MM.1S (cell line): ENCODE data around the gene TMPRSS15.

Experiments used
- CTCF ChIP-seq: fragments of 300-600 bp; sonication (generic); IDR thresholded peaks from 2 replicates; pipeline ENCODE4 v1.5.1; 2016; ENCODE audit warnings: antibody characterized with exemption, low read length, mixed read lengths
- EZH2 ChIP-seq: fragments of 300-600 bp; sonication (generic); optimal IDR thresholded peaks from 2 replicates; pipeline ENCODE3; 2017; ENCODE audit warnings: low read depth, mild to moderate bottlenecking, antibody characterized with exemption, low read length, mixed read lengths

GRCh38 chr21:18417141-18417790 is 13.7 kb upstream of the TMPRSS15 start:
- no peak for TF ChIP-seq EZH2
- no peak for TF ChIP-seq CTCF
